ENCODE results near the gene ZNF385B. TPM values are rescaled to one million over a fixed set of nuclear protein-coding genes. Genes with fewer than 3 reads are reported as not detected.

Gene ZNF385B
- total RNA-seq, 1 donor from 2014 or later = not detected

GRCh38 chr2:179764710-179765109, 96.7 kb downstream of the ZNF385B start:
- H3K4me3 Mint-ChIP-seq (ENCODE audit: unreplicated experiment) = no peak overlapping the region

GRCh38 chr2:179758636-179759035, 102.8 kb downstream of the ZNF385B start:
- Mint-ChIP-seq H3K4me3 (ENCODE audit: unreplicated experiment) (no peak overlapping the region), H3K36me3 (ENCODE audit: unreplicated experiment) (peaks cover 9% of the 10 kb centered on the region), H3K4me1 (ENCODE audit: low read depth, unreplicated experiment) (no peaks in the 10 kb centered on the region), H3K27ac (ENCODE audit: unreplicated experiment) (no peak overlapping the region), H3K9me3 (ENCODE audit: unreplicated experiment) (peaks cover 4% of the 10 kb centered on the region), H3K27me3 (ENCODE audit: unreplicated experiment) (no peaks in the 10 kb centered on the region)
- no peak for TF ChIP-seq CTCF (IDR thresholded peaks at IDR 0.05; ENCODE audit: partially characterized antibody, unreplicated experiment)
- no peak for DNase-seq

More at GRCh38 chr2:179764710-179765109, 96.7 kb downstream of the ZNF385B start:
- Mint-ChIP-seq H3K9me3 (ENCODE audit: unreplicated experiment) (no peaks in the 10 kb centered on the region), H3K4me1 (ENCODE audit: low read depth, unreplicated experiment) (no peaks in the 10 kb centered on the region), H3K27ac (ENCODE audit: unreplicated experiment) (no peak overlapping the region), H3K36me3 (ENCODE audit: unreplicated experiment) (no peaks in the 10 kb centered on the region), H3K27me3 (ENCODE audit: unreplicated experiment) (no peaks in the 10 kb centered on the region)
- no peak for DNase-seq
- no peak for TF ChIP-seq CTCF (IDR thresholded peaks at IDR 0.05; ENCODE audit: partially characterized antibody, unreplicated experiment)

- TF ChIP-seq CTCF (IDR thresholded peaks at IDR 0.05; ENCODE audit: partially characterized antibody, unreplicated experiment) = peak; percentile 70
- DNase-seq = no peak
- H3K36me3 Mint-ChIP-seq (ENCODE audit: unreplicated experiment) = no peaks in the 10 kb centered on the region
- no peak overlapping the region for H3K27ac Mint-ChIP-seq (ENCODE audit: unreplicated experiment)
- no peaks in the 10 kb centered on the region for H3K27me3 Mint-ChIP-seq (ENCODE audit: unreplicated experiment)
- no peaks in the 10 kb centered on the region for H3K4me1 Mint-ChIP-seq (ENCODE audit: low read depth, unreplicated experiment)
- H3K4me3 Mint-ChIP-seq (ENCODE audit: unreplicated experiment) = no peak overlapping the region
- H3K9me3 Mint-ChIP-seq (ENCODE audit: unreplicated experiment) = no peaks in the 10 kb centered on the region
Measured at GRCh38 chr2:179751163-179751809, 110.1 kb downstream of the ZNF385B start.

- no peak for DNase-seq
- TF ChIP-seq CTCF (IDR thresholded peaks at IDR 0.05; ENCODE audit: partially characterized antibody, unreplicated experiment) = no peak
- H3K36me3 Mint-ChIP-seq (ENCODE audit: unreplicated experiment) = no peaks in the 10 kb centered on the region
- H3K4me1 Mint-ChIP-seq (ENCODE audit: low read depth, unreplicated experiment) = no peaks in the 10 kb centered on the region
- no peak overlapping the region for H3K4me3 Mint-ChIP-seq (ENCODE audit: unreplicated experiment)
- H3K27me3 Mint-ChIP-seq (ENCODE audit: unreplicated experiment) = no peaks in the 10 kb centered on the region
- no peaks in the 10 kb centered on the region for H3K9me3 Mint-ChIP-seq (ENCODE audit: unreplicated experiment)
- H3K27ac Mint-ChIP-seq (ENCODE audit: unreplicated experiment) = no peak overlapping the region
Measured at GRCh38 chr2:179749210-179749609, 112.2 kb downstream of the ZNF385B start.

GRCh38 chr2:179746981-179747380, 114.4 kb downstream of the ZNF385B start:
- Mint-ChIP-seq H3K9me3 (ENCODE audit: unreplicated experiment) (no peaks in the 10 kb centered on the region), H3K4me1 (ENCODE audit: low read depth, unreplicated experiment) (no peaks in the 10 kb centered on the region), H3K27ac (ENCODE audit: unreplicated experiment) (no peak overlapping the region), H3K4me3 (ENCODE audit: unreplicated experiment) (no peak overlapping the region), H3K27me3 (ENCODE audit: unreplicated experiment) (no peaks in the 10 kb centered on the region), H3K36me3 (ENCODE audit: unreplicated experiment) (no peaks in the 10 kb centered on the region)
- DNase-seq = no peak
- no peak for TF ChIP-seq CTCF (IDR thresholded peaks at IDR 0.05; ENCODE audit: partially characterized antibody, unreplicated experiment)
